Upper lobe of left lung (tissue), 6 donors: ENCODE data around the gene SH3GL2. TPM values are rescaled to one million over a fixed set of nuclear protein-coding genes. Genes with fewer than 3 reads are reported as not detected.

Experiments
- ATAC-seq, 2 donors: fragments of 200-7000 bp; cut with Tn5 transposase; one replicate each; pipeline ENCODE4 v1.9.1; 2022; ENCODE audit warnings: mild to moderate bottlenecking in 2 of 2, moderate library complexity in 2 of 2; ENCODE audit not compliant: low FRiP score in 2 of 2
- DNase-seq, 2 donors: peaks; one replicate each; pipeline ENCODE4 v3.0.0-alpha.2; 2019 to 2020
- H3K27ac ChIP-seq, 4 donors: fragments of 200-600 bp; sonication (generic); one replicate each; pipeline ENCODE4 v1.5.1; 2016 to 2019
- H3K27me3 ChIP-seq, 4 donors: fragments of 200-600 bp; sonication (generic); one replicate each; pipeline ENCODE4 v1.5.1; 2017 to 2019
- H3K36me3 ChIP-seq, 4 donors: fragments of 200-600 bp; sonication (generic); one replicate each; pipeline ENCODE4 v1.5.1; 2016 to 2019
- H3K4me1 ChIP-seq, 4 donors: fragments of 200-600 bp; sonication (generic); one replicate each; pipeline ENCODE4 v1.5.1; 2018 to 2019
- H3K4me3 ChIP-seq, 4 donors: fragments of 200-600 bp; sonication (generic); one replicate each; pipeline ENCODE4 v1.5.1; 2017 to 2019; ENCODE audit warnings: mild to moderate bottlenecking in 2 of 4, moderate library complexity in 1 of 4
- H3K9me3 ChIP-seq, 4 donors: fragments of 200-600 bp; sonication (generic); one replicate each; pipeline ENCODE4 v1.5.1; 2018 to 2019
- EP300 ChIP-seq, 4 donors: sonication (generic); formaldehyde crosslinking; IDR thresholded peaks; one replicate each; pipeline ENCODE4 v1.5.1; 2017; ENCODE audit warnings: antibody characterized with exemption in 4 of 4, control low read depth in 2 of 4
- POLR2A ChIP-seq, 4 donors: fragments of 450-650 bp; IDR thresholded peaks; one replicate each; pipeline ENCODE4 v1.5.1; 2016 to 2017; ENCODE audit warnings: antibody characterized with exemption in 4 of 4, mild to moderate bottlenecking in 2 of 4
- POLR2AphosphoS5 ChIP-seq, 2 donors: sonication (generic); formaldehyde crosslinking; IDR thresholded peaks; one replicate each; pipeline ENCODE4 v1.5.1; 2017; ENCODE audit warnings: antibody characterized with exemption in 2 of 2
- WGBS, 2 donors: methylation state at CpG; one replicate each; pipeline ENCODE4 v1.1.5; 2017 to 2018; 5-methylcytosine and 5-hydroxymethylcytosine counted together
- total RNA-seq, 6 donors: library from RNA; depleted of rRNA in 4 of 6; stranded (reverse); fragments of >200 nt in 4 of 6; gene quantifications; one replicate each; pipeline versions ENCODE4 v1.1.0 to v1.2.1, GENCODE V29; 2016 to 2021
- TF ChIP-seq, protein P1 (sequence below), 6 experiments: fragments of 450-650 bp in 4 of 6; fragments of 200-600 bp in 2 of 6; sonication (generic) in 2 of 6; IDR thresholded peaks; one replicate each; pipeline ENCODE4 v1.5.1; 2016 to 2019; ENCODE audit warnings: antibody characterized with exemption in 6 of 6
- donor health status: DM: no; HTN: no; CAD: no; lungs with moderate emphysema.
- donor health status: DM: no; HTN: yes; CAD: no; lungs with severe emphysema.

Gene SH3GL2
- total RNA-seq, 6 donors from 2014 or later, result 0.67 to 4.1 (median 1.3) TPM

DNA sequence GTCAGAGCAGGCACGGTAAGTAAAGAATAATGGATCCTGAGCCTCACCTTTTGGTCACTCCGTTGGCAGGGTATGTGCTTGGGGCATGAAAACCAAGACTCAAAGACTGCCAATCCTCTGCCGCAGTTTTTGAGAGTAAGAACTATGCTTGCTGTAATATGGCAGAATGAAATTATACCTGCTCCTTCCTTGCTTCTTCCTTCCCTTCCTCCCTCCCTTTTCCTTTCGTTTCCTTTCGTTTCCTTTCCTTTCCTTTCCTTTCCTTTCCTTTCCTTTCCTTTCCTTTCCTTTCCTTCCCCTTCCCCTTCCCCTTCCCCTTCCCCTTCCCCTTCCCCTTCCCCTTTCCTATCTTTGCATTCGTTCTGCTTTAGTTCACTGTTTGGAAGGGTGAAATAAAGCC, 43.9 kb downstream of the SH3GL2 start:
- no peaks in the 10 kb centered on the region for H3K9me3 ChIP-seq
- DNase-seq, result no peak
- no peaks in the 10 kb centered on the region for H3K36me3 ChIP-seq
- WGBS, 2 donors, result 76 to 87% methylated on average over 5 of the region's 6 CpGs
- no peak for ATAC-seq
- no peaks in the 10 kb centered on the region for H3K4me1 ChIP-seq
- no peaks in the 10 kb centered on the region for H3K27me3 ChIP-seq
- no peak overlapping the region for H3K27ac ChIP-seq
- H3K4me3 ChIP-seq, result no peak overlapping the region
- no peak for TF ChIP-seq POLR2AphosphoS5 (IDR thresholded peaks at IDR 0.05)
- TF ChIP-seq, protein P1, sequence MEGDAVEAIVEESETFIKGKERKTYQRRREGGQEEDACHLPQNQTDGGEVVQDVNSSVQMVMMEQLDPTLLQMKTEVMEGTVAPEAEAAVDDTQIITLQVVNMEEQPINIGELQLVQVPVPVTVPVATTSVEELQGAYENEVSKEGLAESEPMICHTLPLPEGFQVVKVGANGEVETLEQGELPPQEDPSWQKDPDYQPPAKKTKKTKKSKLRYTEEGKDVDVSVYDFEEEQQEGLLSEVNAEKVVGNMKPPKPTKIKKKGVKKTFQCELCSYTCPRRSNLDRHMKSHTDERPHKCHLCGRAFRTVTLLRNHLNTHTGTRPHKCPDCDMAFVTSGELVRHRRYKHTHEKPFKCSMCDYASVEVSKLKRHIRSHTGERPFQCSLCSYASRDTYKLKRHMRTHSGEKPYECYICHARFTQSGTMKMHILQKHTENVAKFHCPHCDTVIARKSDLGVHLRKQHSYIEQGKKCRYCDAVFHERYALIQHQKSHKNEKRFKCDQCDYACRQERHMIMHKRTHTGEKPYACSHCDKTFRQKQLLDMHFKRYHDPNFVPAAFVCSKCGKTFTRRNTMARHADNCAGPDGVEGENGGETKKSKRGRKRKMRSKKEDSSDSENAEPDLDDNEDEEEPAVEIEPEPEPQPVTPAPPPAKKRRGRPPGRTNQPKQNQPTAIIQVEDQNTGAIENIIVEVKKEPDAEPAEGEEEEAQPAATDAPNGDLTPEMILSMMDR (IDR thresholded peaks at IDR 0.05), result no peak

DNA sequence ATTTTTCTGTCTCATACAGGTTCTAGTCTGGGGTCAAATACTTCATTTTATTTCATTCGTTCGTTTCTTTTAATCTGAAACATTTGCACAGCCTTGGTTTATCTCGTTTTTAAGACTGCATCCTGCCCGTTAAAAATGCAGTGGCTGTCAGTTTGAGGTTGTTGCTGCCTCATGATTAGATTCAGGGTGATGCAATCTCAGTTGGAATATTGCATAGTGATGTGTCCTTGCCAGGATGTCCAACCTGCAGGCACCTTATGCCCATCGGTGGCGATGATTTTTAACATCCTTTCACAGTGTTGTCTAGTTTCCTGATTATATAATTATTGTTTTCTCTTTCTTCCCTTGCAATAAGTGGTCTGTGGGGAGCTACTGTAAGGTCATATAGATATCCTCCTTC, 45.1 kb downstream of the SH3GL2 start:
- H3K9me3 ChIP-seq, result no peaks in the 10 kb centered on the region
- ATAC-seq (no peak), DNase-seq (no peak)
- H3K4me3 ChIP-seq, result no peak overlapping the region
- H3K4me1 ChIP-seq, result no peaks in the 10 kb centered on the region
- no peaks in the 10 kb centered on the region for H3K36me3 ChIP-seq
- TF ChIP-seq POLR2A (IDR thresholded peaks at IDR 0.05) (no peak), EP300 (IDR thresholded peaks at IDR 0.05) (no peak), POLR2AphosphoS5 (IDR thresholded peaks at IDR 0.05) (no peak)
- TF ChIP-seq, protein P1 (IDR thresholded peaks at IDR 0.05), result no peak
- H3K27ac ChIP-seq, result no peak overlapping the region
- no peaks in the 10 kb centered on the region for H3K27me3 ChIP-seq
- 86 to 88% methylated on average over 6 of the region's 6 CpGs for WGBS, 2 donors

DNA sequence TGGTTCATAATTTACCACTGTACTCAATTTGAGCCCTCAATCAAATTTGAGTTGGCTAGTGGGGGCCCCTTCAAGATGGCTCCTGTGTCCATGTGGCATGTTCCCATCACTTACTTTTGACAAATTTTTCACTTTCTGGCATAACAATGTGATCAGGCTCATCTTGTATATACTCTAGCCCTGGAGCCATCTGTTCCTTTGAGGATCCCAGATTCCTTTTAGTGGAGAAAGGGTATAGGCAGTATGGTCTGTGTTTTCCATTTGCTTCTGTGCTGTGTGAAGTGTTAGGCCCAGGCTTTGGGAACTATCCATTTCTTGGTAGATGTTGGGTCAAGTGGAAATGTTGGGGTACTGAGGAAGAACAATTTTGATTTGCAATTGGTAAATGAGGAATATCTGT, 45.7 kb downstream of the SH3GL2 start:
- Histone ChIP-seq H3K36me3 (no peaks in the 10 kb centered on the region), H3K27me3 (no peaks in the 10 kb centered on the region), H3K27ac (no peak overlapping the region), H3K9me3 (no peaks in the 10 kb centered on the region), H3K4me1 (no peaks in the 10 kb centered on the region), H3K4me3 (no peak overlapping the region)
- TF ChIP-seq POLR2A (IDR thresholded peaks at IDR 0.05), result no peak
- TF ChIP-seq, protein P1 (IDR thresholded peaks at IDR 0.05), result no peak
- ATAC-seq (no peak), DNase-seq (no peak)

DNA sequence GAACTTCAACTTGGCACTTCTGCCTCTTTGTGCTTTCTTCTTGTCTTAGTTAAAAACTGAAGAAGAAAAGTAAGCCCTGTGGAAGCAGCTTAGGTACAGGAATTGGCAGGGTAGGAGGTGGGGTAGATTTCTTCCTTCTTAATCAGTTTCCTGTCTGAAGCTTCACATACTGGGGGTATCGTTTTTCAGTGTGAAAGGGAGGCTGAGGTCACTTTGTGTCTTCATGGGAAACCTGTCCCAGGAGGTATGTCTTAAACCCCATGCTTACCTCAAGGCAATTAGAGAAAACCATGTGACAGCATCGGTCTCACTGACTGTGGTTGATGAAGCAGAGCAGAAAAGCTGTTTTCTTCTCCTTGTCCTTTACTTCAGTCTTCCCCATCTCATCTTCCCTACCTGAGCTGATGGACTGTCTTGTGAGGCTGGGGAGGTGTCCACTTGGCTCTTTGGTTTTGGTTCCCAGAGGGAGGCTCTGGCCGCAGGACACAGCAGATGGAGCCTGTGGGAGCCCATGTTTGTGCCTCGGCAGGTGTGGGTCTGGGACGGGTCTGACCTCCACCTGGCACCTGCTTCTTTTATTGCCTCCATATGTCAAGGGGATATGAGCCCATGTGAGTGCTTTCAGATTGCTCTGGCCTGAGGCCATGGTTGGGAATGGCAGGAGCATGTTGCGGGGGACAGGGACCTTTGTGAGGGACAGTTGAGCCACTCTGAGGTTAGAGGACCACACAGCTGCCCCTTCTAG, 47.0 kb downstream of the SH3GL2 start:
- ATAC-seq, result peak in 1 of 2 donors; percentile 54
- Histone ChIP-seq H3K36me3 (no peaks in the 10 kb centered on the region), H3K4me3 (no peak overlapping the region), H3K4me1 (no peaks in the 10 kb centered on the region), H3K27ac (no peak overlapping the region), H3K9me3 (no peaks in the 10 kb centered on the region), H3K27me3 (no peaks in the 10 kb centered on the region)
- WGBS, 2 donors, result 71 to 82% methylated on average over 6 of the region's 6 CpGs
- DNase-seq, result no peak
- TF ChIP-seq EP300 (IDR thresholded peaks at IDR 0.05) (no peak), POLR2A (IDR thresholded peaks at IDR 0.05) (no peak), POLR2AphosphoS5 (IDR thresholded peaks at IDR 0.05) (no peak)
- TF ChIP-seq, protein P1 (IDR thresholded peaks at IDR 0.05), result no peak

DNA sequence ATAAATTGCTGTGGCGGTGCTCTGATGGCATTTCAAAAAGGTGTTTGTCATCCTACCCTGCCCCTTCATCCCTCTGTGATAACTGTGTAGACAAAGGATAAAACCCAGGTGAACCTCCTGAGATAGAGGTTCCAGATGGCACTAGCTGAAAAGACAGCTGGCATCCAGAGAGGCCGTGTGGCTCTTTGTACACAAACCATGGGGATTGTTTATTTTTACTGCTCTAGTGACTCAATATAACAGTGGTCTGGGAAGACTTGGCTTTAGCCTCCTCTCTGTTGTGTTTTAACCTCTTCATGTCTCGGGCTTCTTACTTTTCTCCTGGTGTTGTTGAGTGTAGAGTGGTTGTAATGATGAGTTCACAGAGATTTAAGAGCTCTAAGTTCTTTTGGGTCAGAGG, 48.8 kb downstream of the SH3GL2 start:
- Histone ChIP-seq H3K27ac (no peak overlapping the region), H3K36me3 (no peaks in the 10 kb centered on the region), H3K9me3 (no peaks in the 10 kb centered on the region), H3K4me1 (no peaks in the 10 kb centered on the region), H3K27me3 (no peaks in the 10 kb centered on the region), H3K4me3 (no peak overlapping the region)
- ATAC-seq (no peak), DNase-seq (no peak)
- TF ChIP-seq EP300 (IDR thresholded peaks at IDR 0.05) (no peak), POLR2A (IDR thresholded peaks at IDR 0.05) (no peak)
- TF ChIP-seq, protein P1 (IDR thresholded peaks at IDR 0.05), result no peak
- 55 to 64% methylated on average over 3 of the region's 3 CpGs for WGBS, 2 donors
